ENCODE data around the gene ARID3B.
A peak's percentile ranks its signal among the peaks of the same experiment; 100 is the strongest.

- TF ChIP-seq CTCF (IDR thresholded peaks at IDR 0.05 in 2 of 3, conservative IDR thresholded peaks at IDR 0.05 in 1 of 3; ENCODE audit: borderline replicate concordance in 1 of 3, insufficient read depth in 1 of 3, low read depth in 2 of 3, low read length in 2 of 3) (no peak), EZH2 (IDR thresholded peaks at IDR 0.05) (no peak), POLR2AphosphoS5 (IDR thresholded peaks at IDR 0.05; ENCODE audit: low read depth, low read length) (no peak; the same call in 1 of the 2 replicates), SP1 (IDR thresholded peaks at IDR 0.05; ENCODE audit: low read depth) (peak; percentile 81), POLR2A (IDR thresholded peaks at IDR 0.05; ENCODE audit: borderline replicate concordance, extremely low read depth, insufficient read depth, insufficient read length) (no peak)
Observed at GRCh38 chr15:74525945-74526344, 15.1 kb upstream of the ARID3B start.
